Measurements from ENCODE around the gene VAV2. TPM values are rescaled to one million over a fixed set of nuclear protein-coding genes. Genes with fewer than 3 reads are reported as not detected.
"Not testable (repeated sequence)": the region's sequence is repeated elsewhere in the genome, so short reads cannot be mapped to it uniquely, and the experiment has no call there.

VAV2 gene
- total RNA-seq, 1 donor from 2014 or later = 4.9 TPM

- ATAC-seq (ENCODE audit: poor library complexity) (no peak), DNase-seq (peak; percentile 38)
- intact Hi-C loops (cut with DNase I) = no loop called here
Measured at GRCh38 chr9:133961226-133962165, 30.6 kb downstream of the VAV2 start.

- DNase-seq = peak; percentile 58
- ATAC-seq (ENCODE audit: poor library complexity) = peak; percentile 66
- intact Hi-C loops (cut with DNase I) = no loop called here
Measured at GRCh38 chr9:133960568-133961129, 31.5 kb downstream of the VAV2 start.

DNA sequence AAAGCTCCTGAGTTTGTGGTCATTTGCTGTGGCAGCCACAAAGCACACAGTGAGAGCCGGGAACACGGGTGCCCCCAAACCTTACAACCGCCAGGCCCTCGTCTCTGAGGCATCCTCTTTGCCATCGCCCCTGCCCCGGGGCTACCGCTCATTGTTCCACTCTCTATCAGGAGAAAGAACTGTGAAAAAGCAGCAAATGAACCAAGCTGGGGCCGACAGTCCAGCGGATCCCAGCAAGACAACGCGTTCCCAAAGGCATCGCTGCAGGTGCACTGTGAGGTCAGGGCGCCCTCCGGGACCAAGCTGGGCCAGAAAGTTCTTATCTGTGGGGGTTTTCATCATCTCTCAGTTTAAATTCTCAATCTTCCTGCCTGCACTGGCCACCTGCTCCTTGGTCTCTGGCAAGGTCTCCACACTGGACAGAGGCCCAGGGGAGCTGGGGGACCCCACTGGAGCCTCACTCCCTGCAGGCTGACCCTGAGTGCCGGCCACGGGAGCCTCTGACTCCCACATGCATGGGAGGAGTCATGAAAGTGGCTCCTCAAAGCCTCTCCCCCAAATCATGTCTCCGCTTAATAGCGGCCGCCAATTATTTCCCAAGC lies 32.1 kb downstream of the VAV2 start:
- DNase-seq = no peak
- ATAC-seq (ENCODE audit: poor library complexity) = no peak
- intact Hi-C loops (cut with DNase I) = no loop called here

DNA sequence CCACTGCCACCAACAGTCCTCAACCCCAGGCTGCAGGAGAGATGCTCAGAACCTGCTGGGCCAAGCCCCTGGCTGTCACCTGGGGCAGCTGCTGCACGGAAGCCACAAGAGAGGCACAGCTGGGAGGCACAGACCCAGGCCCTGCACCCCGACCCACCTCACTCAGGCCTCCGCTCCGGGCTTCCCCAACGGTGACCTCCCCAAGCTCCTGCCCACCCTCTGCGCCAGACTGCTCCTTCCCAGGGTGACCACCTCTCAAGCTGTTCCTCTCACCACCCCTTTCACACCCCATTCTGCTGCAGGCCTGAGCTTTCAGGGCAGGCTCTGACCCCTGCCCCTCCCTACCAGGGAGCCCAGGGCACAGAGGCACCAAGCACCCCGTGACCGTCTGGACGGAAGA lies 33.0 kb downstream of the VAV2 start:
- DNase-seq (peak; percentile 12), ATAC-seq (ENCODE audit: poor library complexity) (no peak)
- intact Hi-C loops (cut with DNase I) = no loop called here

DNA sequence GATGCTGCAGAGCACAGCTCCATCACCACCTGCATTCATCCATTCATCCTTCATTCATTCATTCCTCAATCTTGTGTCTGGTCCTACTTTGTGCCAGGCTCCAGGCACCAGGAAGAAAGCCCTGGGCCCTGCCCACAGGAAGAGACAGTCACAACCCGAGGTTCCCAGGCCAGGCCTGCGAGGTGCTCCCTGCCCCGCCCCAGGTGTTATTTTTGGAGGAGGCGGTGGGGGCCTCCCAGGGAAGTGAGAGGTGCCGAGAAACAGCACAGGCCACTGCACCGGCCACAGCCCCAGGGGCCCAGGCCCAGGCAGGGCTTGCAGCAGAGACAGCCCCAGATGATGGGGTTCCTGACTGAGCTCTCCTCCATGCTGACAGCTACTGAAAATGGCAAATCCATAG lies 33.4 kb downstream of the VAV2 start:
- ATAC-seq (ENCODE audit: poor library complexity) (no peak), DNase-seq (peak; percentile 17)
- intact Hi-C loops (cut with DNase I) = no loop called here

- DNase-seq; ATAC-seq (ENCODE audit: poor library complexity); intact Hi-C loops (cut with DNase I): not testable (repeated sequence)
Measured at GRCh38 chr9:133957772-133958171, 34.4 kb downstream of the VAV2 start.

GRCh38 chr9:133957328-133957727 lies 34.8 kb downstream of the VAV2 start:
- intact Hi-C loops (cut with DNase I) = no loop called here
- peak; percentile 21 for DNase-seq
- no peak for ATAC-seq (ENCODE audit: poor library complexity)

GRCh38 chr9:133956520-133957076 lies 35.5 kb downstream of the VAV2 start:
- ATAC-seq (ENCODE audit: poor library complexity) (peak; percentile 67), DNase-seq (peak; percentile 49)
- intact Hi-C loops (cut with DNase I) = no loop called here

- DNase-seq = peak; percentile 39
- no peak for ATAC-seq (ENCODE audit: poor library complexity)
- intact Hi-C loops (cut with DNase I) = no loop called here
Measured at GRCh38 chr9:133955821-133956411, 36.2 kb downstream of the VAV2 start.

DNA sequence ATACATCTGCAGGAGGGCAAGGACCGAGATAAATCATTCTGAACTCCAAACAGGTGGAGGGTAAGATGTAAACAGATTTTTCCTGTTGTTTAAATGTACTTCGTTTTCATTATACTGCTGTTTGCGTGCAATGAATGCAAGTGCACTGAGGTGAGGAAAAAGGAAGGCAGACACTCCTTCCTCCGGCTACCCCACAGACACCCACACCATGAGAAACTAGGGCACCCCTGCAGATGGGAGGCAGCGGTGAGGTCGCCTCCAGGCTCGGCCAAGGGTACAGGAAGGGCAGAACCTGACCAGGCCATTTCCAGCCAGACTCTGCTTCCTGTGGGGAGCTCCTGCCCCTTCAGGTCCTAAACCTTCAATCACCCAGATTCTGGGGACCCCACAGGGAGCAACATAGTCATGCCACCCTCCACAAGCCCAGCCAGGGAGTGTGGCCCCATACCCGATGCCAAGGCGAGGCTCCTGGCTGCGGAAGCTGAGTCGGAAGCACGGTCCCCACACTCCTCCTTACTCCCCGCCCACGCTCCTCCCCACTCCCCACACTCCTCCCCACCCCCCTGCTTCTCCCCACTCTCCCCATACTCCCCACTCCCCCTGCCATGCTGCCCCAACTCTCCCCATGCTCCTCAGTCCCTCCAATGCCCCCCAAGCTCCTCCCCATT lies 37.1 kb downstream of the VAV2 start:
- no peak for ATAC-seq (ENCODE audit: poor library complexity)
- DNase-seq = peak; percentile 40
- intact Hi-C loops (cut with DNase I) = no loop called here

- DNase-seq = peak; percentile 42
Measured at GRCh38 chr9:133953976-133954709, 38.0 kb downstream of the VAV2 start.

DNA sequence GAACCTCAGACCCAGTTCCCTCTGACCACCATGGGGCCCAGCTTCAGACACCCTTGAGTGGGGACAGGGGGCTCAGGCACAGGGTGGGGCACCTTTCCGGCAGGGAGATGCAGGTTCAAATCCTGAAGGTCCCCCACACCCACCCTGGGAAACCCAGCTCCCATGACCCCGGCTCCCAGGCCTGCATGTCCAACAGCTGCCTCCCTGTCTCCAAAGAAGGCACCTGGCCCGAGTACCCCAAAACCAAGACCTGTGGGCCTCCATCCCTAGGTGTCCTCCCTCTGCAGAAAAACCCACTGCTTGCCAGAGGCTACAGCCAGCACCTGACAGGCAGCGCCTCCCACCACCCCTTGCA lies 38.5 kb downstream of the VAV2 start:
- no peak for ATAC-seq (ENCODE audit: poor library complexity)
- DNase-seq = peak; percentile 10
- intact Hi-C loops (cut with DNase I) = no loop called here

More at GRCh38 chr9:133953976-133954709, 38.0 kb downstream of the VAV2 start:
- ATAC-seq (ENCODE audit: poor library complexity) = no peak
- intact Hi-C loops (cut with DNase I) = no loop called here

GRCh38 chr9:133952598-133953550 lies 39.2 kb downstream of the VAV2 start:
- peak; percentile 30 for DNase-seq
- intact Hi-C loops (cut with DNase I) = no loop called here
- ATAC-seq (ENCODE audit: poor library complexity) = no peak

GRCh38 chr9:133951265-133951664 lies 40.9 kb downstream of the VAV2 start:
- DNase-seq (peak; percentile 35), ATAC-seq (ENCODE audit: poor library complexity) (no peak)
- intact Hi-C loops (cut with DNase I) = no loop called here

- ATAC-seq (ENCODE audit: poor library complexity) = peak; percentile 49
- peak; percentile 51 for DNase-seq
- intact Hi-C loops (cut with DNase I) = no loop called here
Measured at GRCh38 chr9:133950629-133951111, 41.5 kb downstream of the VAV2 start.

DNA sequence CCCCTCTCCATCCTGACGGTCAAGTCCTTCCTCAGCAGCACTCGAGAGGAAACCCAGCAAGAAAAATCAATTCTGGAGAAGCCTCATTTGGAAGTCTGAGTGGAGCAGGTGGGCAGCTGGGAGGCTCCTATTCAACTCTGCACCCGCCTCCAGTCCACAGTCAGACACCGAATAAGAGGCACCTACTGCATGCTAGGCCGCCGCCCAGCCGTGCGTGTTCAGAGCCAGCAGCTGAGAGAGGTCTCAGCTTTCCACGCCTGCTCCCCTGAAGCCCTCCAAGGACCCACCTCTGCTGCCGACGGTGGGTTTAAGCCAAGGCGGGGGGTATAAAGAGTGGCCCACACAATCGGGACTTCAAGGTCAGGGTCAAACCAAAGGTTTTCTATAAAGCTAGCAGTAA lies 41.9 kb downstream of the VAV2 start:
- DNase-seq = peak; percentile 29
- ATAC-seq (ENCODE audit: poor library complexity) = no peak
- intact Hi-C loops (cut with DNase I) = no loop called here

All from Right ventricle myocardium superior (tissue), 1 donor.